Hepatocyte (in vitro differentiated cells): ENCODE data around the gene RBM28. TPM values are rescaled to one million over a fixed set of nuclear protein-coding genes. Genes with fewer than 3 reads are reported as not detected.

ENCODE experiments used
- DNase-seq: peaks from one replicate; pipeline ENCODE4 v3.0.0-alpha.2; 2016; ENCODE audit warnings: low spot score
- H2AFZ ChIP-seq: fragments of 200-600 bp; sonication (generic); 2 replicates; pipeline ENCODE4 v1.6.0; 2016; ENCODE audit warnings: antibody characterized with exemption, mild to moderate bottlenecking
- H3K27ac ChIP-seq: fragments of 200-600 bp; sonication (generic); 2 replicates; pipeline ENCODE4 v1.5.1; 2016; ENCODE audit warnings: mild to moderate bottlenecking
- H3K27me3 ChIP-seq: fragments of 200-600 bp; sonication (generic); 2 replicates; pipeline ENCODE4 v1.6.1; 2016
- H3K36me3 ChIP-seq: fragments of 200-600 bp; sonication (generic); replicated peaks from 2 replicates; pipeline ENCODE4 v1.5.1; 2016; ENCODE audit warnings: low read depth; ENCODE audit not compliant: insufficient read depth
- H3K4me1 ChIP-seq: fragments of 200-600 bp; sonication (generic); 2 replicates; pipeline ENCODE4 v1.5.1; 2016; ENCODE audit warnings: mild to moderate bottlenecking, moderate library complexity; ENCODE audit not compliant: insufficient read depth
- H3K4me2 ChIP-seq: fragments of 200-600 bp; sonication (generic); 2 replicates; pipeline ENCODE4 v1.6.0; 2016
- H3K4me3 ChIP-seq: fragments of 200-600 bp; sonication (generic); 2 replicates; pipeline ENCODE4 v1.5.1; 2016; ENCODE audit warnings: mild to moderate bottlenecking
- H3K79me2 ChIP-seq: fragments of 200-600 bp; sonication (generic); 2 replicates; pipeline ENCODE4 v1.6.0; 2017; ENCODE audit warnings: mild to moderate bottlenecking
- H3K9me2 ChIP-seq: fragments of 200-600 bp; sonication (generic); replicated peaks from 2 replicates; pipeline ENCODE4 v1.6.0; 2017; ENCODE audit warnings: mild to moderate bottlenecking; ENCODE audit not compliant: insufficient read depth
- H3K9me3 ChIP-seq: fragments of 200-600 bp; sonication (generic); 2 replicates; pipeline ENCODE4 v1.5.1; 2016; ENCODE audit warnings: low read depth, mild to moderate bottlenecking
- H4K20me1 ChIP-seq: fragments of 200-600 bp; sonication (generic); 2 replicates; pipeline ENCODE4 v1.6.0; 2016; ENCODE audit warnings: mild to moderate bottlenecking; ENCODE audit not compliant: insufficient read depth, poor library complexity, severe bottlenecking
- EZH2 ChIP-seq: fragments of 200-600 bp; sonication (generic); IDR thresholded peaks from 2 replicates; pipeline ENCODE4 v1.6.1; 2016; ENCODE audit warnings: antibody characterized with exemption, mild to moderate bottlenecking, borderline replicate concordance
- EZH2phosphoT487 ChIP-seq: fragments of 200-600 bp; sonication (generic); IDR thresholded peaks from one replicate; pipeline ENCODE4 v1.6.1; 2018; ENCODE audit warnings: antibody characterized with exemption, mild to moderate bottlenecking, low read depth, moderate library complexity; ENCODE audit not compliant: unreplicated experiment, severe bottlenecking
- WGBS: methylation state at CpG from one replicate; pipeline ENCODE4 v1.1.6; 2016; ENCODE audit warnings: low lambda C conversion rate; ENCODE audit errors: missing lambda C conversion rate; 5-methylcytosine and 5-hydroxymethylcytosine counted together
- polyA plus RNA-seq: library from polyadenylated mRNA; unstranded; fragments of >200 nt; fragmentation: Nextera tagmentation; extraction: Ambion mirVana; gene quantifications from 2 replicates; pipeline ENCODE4 v1.2.1, GENCODE V29; 2016
- total RNA-seq: library from RNA; depleted of rRNA; stranded (reverse); fragments of >200 nt; gene quantifications from 2 replicates; pipeline ENCODE4 v1.2.3, GENCODE V29; 2014
- TF ChIP-seq, protein P1 (sequence below): fragments of 200-600 bp; sonication (generic); IDR thresholded peaks from 2 replicates; pipeline ENCODE4 v1.5.1; 2016; ENCODE audit warnings: antibody characterized with exemption, mild to moderate bottlenecking; ENCODE audit not compliant: poor library complexity

RBM28 gene
- total and polyA plus RNA-seq, 2 experiments from 2014 or later: 19.3 to 26.4 TPM

DNA sequence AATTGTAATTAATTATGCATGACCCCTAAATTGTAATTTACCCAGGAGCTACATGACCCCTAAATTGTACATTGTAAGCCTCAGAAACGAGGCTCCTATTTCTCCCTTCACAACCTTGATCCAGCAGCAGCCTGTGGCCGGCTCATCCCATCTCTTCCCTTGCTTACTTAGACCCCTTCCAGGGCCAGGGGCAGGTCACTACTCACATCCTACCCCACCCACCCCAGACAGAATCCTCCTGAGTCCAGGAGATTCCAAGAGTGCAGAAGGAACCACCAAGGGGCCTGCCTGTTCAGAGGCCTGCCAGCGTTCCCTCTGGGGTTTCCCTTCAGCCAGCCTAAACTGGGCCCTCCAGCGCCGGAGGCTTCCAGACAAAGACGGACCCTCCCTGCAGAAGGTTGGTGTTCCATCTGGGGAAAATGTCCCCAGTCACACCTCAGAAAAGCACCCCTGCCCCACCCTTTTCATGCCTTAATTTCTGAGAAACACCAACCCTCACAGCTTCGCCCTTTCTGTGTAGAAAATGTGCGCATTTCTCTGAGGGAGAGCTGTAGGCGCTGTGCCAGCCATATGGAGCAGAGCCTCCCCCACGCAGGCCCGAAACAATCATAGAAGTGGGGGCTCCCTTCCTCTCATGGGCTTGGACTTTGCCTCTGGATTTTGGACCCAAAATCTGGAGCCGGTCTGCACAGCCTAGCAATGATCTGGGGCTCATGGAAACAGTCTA, 83.5 kb downstream of the RBM28 start:
- peaks cover 22% of the 10 kb centered on the region for H3K4me1 ChIP-seq

DNA sequence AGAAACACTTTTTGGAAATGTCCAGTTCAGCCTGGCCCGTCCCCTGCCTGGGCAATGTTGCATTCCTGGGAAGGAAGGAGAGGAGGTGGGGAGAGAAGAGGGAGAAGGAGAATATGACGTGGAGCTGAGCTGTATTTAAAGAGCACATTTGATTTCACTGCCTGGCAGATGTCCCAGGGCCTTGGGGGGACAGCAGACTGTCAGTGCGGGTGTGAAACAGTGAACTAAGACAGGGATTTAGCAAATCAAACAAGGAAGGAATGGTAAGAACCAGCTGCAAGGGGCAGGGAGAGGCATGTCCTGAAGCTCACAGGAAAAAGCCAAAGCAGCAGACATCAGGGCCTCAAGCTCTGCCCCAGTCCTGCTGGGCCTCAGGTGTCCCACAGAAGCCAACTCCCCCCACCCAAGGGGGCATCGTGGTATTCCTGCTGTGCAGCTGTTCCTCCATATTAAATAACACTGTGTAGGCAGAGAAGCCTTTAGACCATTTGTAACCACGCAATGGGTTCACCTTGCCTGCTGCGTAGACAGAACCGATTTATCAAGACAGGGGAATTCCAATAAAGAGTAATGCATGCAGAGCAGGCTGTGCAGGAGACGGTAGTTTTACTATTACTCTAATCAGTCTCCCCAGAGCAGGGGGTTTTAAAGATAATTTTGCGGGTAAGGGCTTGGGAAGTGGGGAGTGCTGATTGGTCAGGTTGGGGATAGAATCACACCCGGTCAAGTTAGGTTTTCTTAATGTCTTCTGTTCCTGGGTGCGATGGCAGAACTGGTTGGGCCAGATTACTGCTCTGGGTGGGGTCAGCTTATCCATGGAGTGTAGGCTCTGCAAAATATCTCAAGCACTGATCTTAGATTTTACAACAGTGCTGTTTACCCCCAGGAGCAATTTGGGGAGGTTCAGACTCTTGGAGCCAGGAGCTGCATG, 84.3 kb downstream of the RBM28 start:
- Histone ChIP-seq H2AFZ (no peak overlapping the region), H3K36me3 (no peaks in the 10 kb centered on the region), H3K9me2 (no peaks in the 10 kb centered on the region), H3K4me3 (no peak overlapping the region), H4K20me1 (no peaks in the 10 kb centered on the region), H3K27ac (peak overlapping the region; percentile 79), H3K4me2 (peak overlapping the region; percentile 18), H3K4me1 (peaks cover 22% of the 10 kb centered on the region), H3K27me3 (no peaks in the 10 kb centered on the region), H3K79me2 (no peaks in the 10 kb centered on the region), H3K9me3 (no peaks in the 10 kb centered on the region)
- peak; percentile 27 for DNase-seq
- TF ChIP-seq EZH2phosphoT487: no peak
- TF ChIP-seq, protein P1, sequence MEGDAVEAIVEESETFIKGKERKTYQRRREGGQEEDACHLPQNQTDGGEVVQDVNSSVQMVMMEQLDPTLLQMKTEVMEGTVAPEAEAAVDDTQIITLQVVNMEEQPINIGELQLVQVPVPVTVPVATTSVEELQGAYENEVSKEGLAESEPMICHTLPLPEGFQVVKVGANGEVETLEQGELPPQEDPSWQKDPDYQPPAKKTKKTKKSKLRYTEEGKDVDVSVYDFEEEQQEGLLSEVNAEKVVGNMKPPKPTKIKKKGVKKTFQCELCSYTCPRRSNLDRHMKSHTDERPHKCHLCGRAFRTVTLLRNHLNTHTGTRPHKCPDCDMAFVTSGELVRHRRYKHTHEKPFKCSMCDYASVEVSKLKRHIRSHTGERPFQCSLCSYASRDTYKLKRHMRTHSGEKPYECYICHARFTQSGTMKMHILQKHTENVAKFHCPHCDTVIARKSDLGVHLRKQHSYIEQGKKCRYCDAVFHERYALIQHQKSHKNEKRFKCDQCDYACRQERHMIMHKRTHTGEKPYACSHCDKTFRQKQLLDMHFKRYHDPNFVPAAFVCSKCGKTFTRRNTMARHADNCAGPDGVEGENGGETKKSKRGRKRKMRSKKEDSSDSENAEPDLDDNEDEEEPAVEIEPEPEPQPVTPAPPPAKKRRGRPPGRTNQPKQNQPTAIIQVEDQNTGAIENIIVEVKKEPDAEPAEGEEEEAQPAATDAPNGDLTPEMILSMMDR: no peak
- TF ChIP-seq EZH2: no peak
- WGBS: 37% methylated on average over 11 of the region's 11 CpGs

More for the DNA sequence above, 83.5 kb downstream of the RBM28 start:
- no peak overlapping the region for H3K4me3 ChIP-seq
- TF ChIP-seq EZH2: no peak
- TF ChIP-seq, protein P1: no peak
- TF ChIP-seq EZH2phosphoT487: no peak
- no peaks in the 10 kb centered on the region for H3K36me3 ChIP-seq
- no peak overlapping the region for H2AFZ ChIP-seq
- no peaks in the 10 kb centered on the region for H4K20me1 ChIP-seq
- H3K4me2 ChIP-seq: peak overlapping the region; percentile 18
- WGBS: 83% methylated on average over 12 of the region's 12 CpGs
- peak overlapping the region; percentile 79 for H3K27ac ChIP-seq
- H3K9me3 ChIP-seq: no peaks in the 10 kb centered on the region
- H3K27me3 ChIP-seq: no peaks in the 10 kb centered on the region
- H3K79me2 ChIP-seq: no peaks in the 10 kb centered on the region
- H3K9me2 ChIP-seq: no peaks in the 10 kb centered on the region
- DNase-seq: no peak

DNA sequence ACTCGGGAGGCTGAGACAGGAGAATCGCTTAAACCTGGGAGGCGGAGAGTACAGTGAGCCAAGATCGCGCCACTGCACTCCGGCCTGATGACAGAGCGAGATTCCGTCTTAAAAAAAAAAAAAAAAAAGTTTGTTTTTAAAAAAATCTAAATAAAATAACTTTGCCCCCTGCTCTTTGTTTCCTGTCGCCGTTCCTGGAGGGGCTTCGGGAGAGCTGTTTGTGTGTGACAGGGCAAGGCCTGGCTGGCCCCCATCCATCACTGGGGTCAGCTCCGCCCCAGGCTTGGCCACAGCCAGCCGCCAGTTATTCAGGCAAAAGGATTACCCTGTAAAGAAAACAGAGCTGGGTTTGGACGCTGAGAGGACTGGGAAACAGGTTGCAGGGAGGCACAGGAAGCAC, 86.2 kb downstream of the RBM28 start:
- no peaks in the 10 kb centered on the region for H3K36me3 ChIP-seq
- H3K4me2 ChIP-seq: no peak overlapping the region
- WGBS: 89% methylated on average over 14 of the region's 14 CpGs
- H3K79me2 ChIP-seq: no peaks in the 10 kb centered on the region
- H3K9me3 ChIP-seq: no peaks in the 10 kb centered on the region
- no peak overlapping the region for H2AFZ ChIP-seq
- TF ChIP-seq, protein P1: no peak
- no peak for TF ChIP-seq EZH2phosphoT487
- no peak overlapping the region for H3K27ac ChIP-seq
- H3K27me3 ChIP-seq: no peaks in the 10 kb centered on the region
- no peak overlapping the region for H3K4me3 ChIP-seq
- DNase-seq: no peak
- no peaks in the 10 kb centered on the region for H3K9me2 ChIP-seq
- peaks cover 22% of the 10 kb centered on the region for H3K4me1 ChIP-seq
- no peaks in the 10 kb centered on the region for H4K20me1 ChIP-seq
